CD14-positive monocyte (primary cell): ENCODE data around the gene ZNF277. TPM values are rescaled to one million over a fixed set of nuclear protein-coding genes. Genes with fewer than 3 reads are reported as not detected.

ENCODE experiments used
- DNase-seq, 3 donors: peaks; one replicate each; pipeline ENCODE4 v3.0.0-alpha.2; 2011 to 2022
- H2AFZ ChIP-seq: 2 replicates; pipeline ENCODE4 v1.6.0; 2012; ENCODE audit warnings: mild to moderate bottlenecking, low read depth, low read length, inconsistent platforms; ENCODE audit not compliant: insufficient read depth, poor library complexity, severe bottlenecking
- H3K27ac ChIP-seq, 2 donors: 1 replicate in 1 of 2; 2 replicates in 1 of 2; pipeline ENCODE4 v1.5.1; 2012 to 2013; ENCODE audit warnings: low read length in 2 of 2, control low read depth in 1 of 2, inconsistent platforms in 1 of 2, low read depth in 1 of 2, mild to moderate bottlenecking in 1 of 2
- H3K27me3 ChIP-seq, 2 donors: one replicate each; pipeline versions ENCODE4 v1.6.0 to v1.6.1; 2011 to 2013; ENCODE audit warnings: low read length in 2 of 2; ENCODE audit not compliant: control insufficient read depth in 2 of 2, insufficient read depth in 2 of 2
- H3K36me3 ChIP-seq, 2 donors: replicated peaks in 1 of 2; 1 replicate in 1 of 2; 2 replicates in 1 of 2; pipeline versions ENCODE4 v1.5.1 to v1.6.1; 2012 to 2013; ENCODE audit warnings: low read length in 2 of 2, control low read depth in 1 of 2, inconsistent platforms in 1 of 2, mild to moderate bottlenecking in 1 of 2; ENCODE audit not compliant: insufficient read depth in 2 of 2, control insufficient read depth in 1 of 2
- H3K4me1 ChIP-seq, 2 donors: 1 replicate in 1 of 2; 2 replicates in 1 of 2; pipeline versions ENCODE4 v1.5.1 to v1.6.1; 2012 to 2013; ENCODE audit warnings: low read length in 2 of 2, control low read depth in 1 of 2, inconsistent platforms in 1 of 2, mild to moderate bottlenecking in 1 of 2, moderate library complexity in 1 of 2; ENCODE audit not compliant: insufficient read depth in 2 of 2, control insufficient read depth in 1 of 2
- H3K4me2 ChIP-seq: replicated peaks from 2 replicates; pipeline ENCODE3; 2012; ENCODE audit warnings: low read length, moderate library complexity, mild to moderate bottlenecking; ENCODE audit not compliant: poor library complexity, severe bottlenecking; ENCODE audit errors: extremely low read depth
- H3K4me3 ChIP-seq, 3 experiments: fragments of 200-600 bp in 1 of 3; sonication (generic) in 1 of 3; replicated peaks in 1 of 3; 1 replicate in 2 of 3; 2 replicates in 1 of 3; pipeline ENCODE4 v1.5.1; 2011 to 2013; ENCODE audit warnings: low read length in 3 of 3, mild to moderate bottlenecking in 3 of 3, control low read depth in 2 of 3, low read depth in 2 of 3, inconsistent platforms in 1 of 3, moderate library complexity in 1 of 3
- H3K79me2 ChIP-seq: 2 replicates; pipeline ENCODE4 v1.6.0; 2012; ENCODE audit warnings: mild to moderate bottlenecking, control low read depth, inconsistent platforms, low read length, moderate library complexity; ENCODE audit not compliant: insufficient read depth
- H3K9ac ChIP-seq: 2 replicates; pipeline ENCODE4 v1.6.0; 2017; ENCODE audit warnings: low read length, mild to moderate bottlenecking; ENCODE audit not compliant: insufficient read depth, poor library complexity, severe bottlenecking
- H3K9me3 ChIP-seq, 2 donors: replicated peaks in 1 of 2; 1 replicate in 1 of 2; 2 replicates in 1 of 2; pipeline versions ENCODE4 v1.5.1 to v1.6.1; 2012 to 2013; ENCODE audit warnings: low read length in 2 of 2, control low read depth in 1 of 2; ENCODE audit not compliant: control insufficient read depth in 1 of 2, insufficient read depth in 1 of 2
- H4K20me1 ChIP-seq: 2 replicates; pipeline ENCODE4 v1.6.0; 2012; ENCODE audit warnings: mild to moderate bottlenecking, low read length, control low read depth, moderate library complexity; ENCODE audit not compliant: insufficient read depth
- H3K27ac Mint-ChIP-seq, 7 donors: one replicate each; pipeline ENCODE4 v1.8.0; 2020; ENCODE audit warnings: mild to moderate bottlenecking in 7 of 7, mixed read lengths in 7 of 7, moderate library complexity in 6 of 7, inconsistent platforms in 2 of 7
- H3K27me3 Mint-ChIP-seq, 3 donors: one replicate each; pipeline ENCODE4 v1.8.0; 2021 to 2022; ENCODE audit warnings: low read depth in 3 of 3, mild to moderate bottlenecking in 3 of 3, mixed read lengths in 3 of 3, moderate library complexity in 3 of 3, inconsistent platforms in 1 of 3
- H3K36me3 Mint-ChIP-seq, 2 donors: one replicate each; pipeline ENCODE4 v1.8.0; 2020; ENCODE audit warnings: mixed read lengths in 2 of 2, inconsistent platforms in 1 of 2, mild to moderate bottlenecking in 1 of 2
- H3K4me1 Mint-ChIP-seq: one replicate; pipeline ENCODE4 v1.8.0; 2020; ENCODE audit warnings: mild to moderate bottlenecking, mixed read lengths
- H3K4me3 Mint-ChIP-seq, 2 donors: one replicate each; pipeline ENCODE4 v1.8.0; 2020; ENCODE audit warnings: mild to moderate bottlenecking in 2 of 2, mixed read lengths in 2 of 2, moderate library complexity in 1 of 2
- H3K9me3 Mint-ChIP-seq, 7 donors: one replicate each; pipeline ENCODE4 v1.8.0; 2020 to 2022; ENCODE audit warnings: mixed read lengths in 7 of 7, mild to moderate bottlenecking in 6 of 7, moderate library complexity in 6 of 7, inconsistent platforms in 2 of 7
- CTCF ChIP-seq: fragments of 200-600 bp; IDR thresholded peaks from one replicate; pipeline ENCODE4 v1.8.0; 2022; ENCODE audit warnings: antibody characterized with exemption, mild to moderate bottlenecking
- WGBS: methylation state at CpG from one replicate; pipeline ENCODE4 v1.1.5; 2013; ENCODE audit warnings: missing lambda C conversion rate; ENCODE audit not compliant: insufficient coverage; 5-methylcytosine and 5-hydroxymethylcytosine counted together
- intact Hi-C, 2 donors: fragments of 100-400 bp; cut with micrococcal nuclease; formaldehyde crosslinking; loops; one replicate each; pipeline versions ENCODE4 v1.15.0 to v1.15.1; 2023
- polyA plus RNA-seq, 3 donors: library from polyadenylated mRNA; depleted of rRNA in 1 of 3; unstranded in 2 of 3; stranded (reverse) in 1 of 3; fragments of 300-500 nt in 2 of 3; fragments of >200 nt in 1 of 3; fragmentation: Illumina TruSeq in 2 of 3; gene quantifications; 1 replicate in 2 of 3; 2 replicates in 1 of 3; pipeline ENCODE4 v1.2.3, GENCODE V29; 2012 to 2021

The ZNF277 gene
- polyA plus RNA-seq, 3 donors, result 17.5 to 20.7 (median 20.0) TPM

DNA sequence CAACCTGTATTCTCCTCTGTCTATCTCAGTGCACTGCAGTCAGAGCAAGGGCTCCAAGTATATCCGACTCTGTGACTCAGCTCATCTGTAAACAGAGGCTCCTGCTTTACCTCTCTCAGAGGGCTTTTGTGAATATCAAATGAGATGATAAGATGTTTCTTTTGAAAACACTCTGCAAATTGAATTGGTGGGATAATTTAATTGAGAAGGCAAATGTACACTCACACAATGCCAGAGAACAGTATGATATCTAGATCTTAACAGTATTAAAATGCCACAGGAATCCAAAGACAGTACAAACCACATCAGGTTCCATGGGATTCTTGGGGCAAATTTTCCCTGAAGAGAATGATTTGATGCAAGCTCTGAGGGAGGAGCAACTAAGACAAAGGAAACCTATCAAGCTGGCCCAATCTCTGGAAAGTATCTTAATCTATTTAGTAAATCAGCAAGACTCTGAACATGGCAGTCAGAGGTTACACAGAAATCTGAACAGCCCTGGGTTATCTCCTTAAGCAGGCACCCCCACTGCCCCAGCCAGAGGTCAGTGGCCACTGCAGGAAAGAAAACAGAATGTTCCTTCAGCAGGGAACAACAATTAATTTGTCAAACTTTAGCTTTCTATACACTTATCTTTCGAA lies 46.2 kb upstream of the ZNF277 start:
- no peak for TF ChIP-seq CTCF
- Mint-ChIP-seq H3K27ac (no peak overlapping the region), H3K36me3 (peaks cover 0 to 1% of the 10 kb centered on the region in 2 donors), H3K4me3 (no peak overlapping the region), H3K27me3 (peaks cover 0 to 3% (median 2%) of the 10 kb centered on the region in 3 donors), H3K4me1 (peaks cover 10% of the 10 kb centered on the region), H3K9me3 (no peaks in the 10 kb centered on the region)
- Histone ChIP-seq H3K27me3 (peaks cover 0 to 2% of the 10 kb centered on the region in 2 donors), H4K20me1 (no peaks in the 10 kb centered on the region), H3K79me2 (no peaks in the 10 kb centered on the region), H2AFZ (no peak overlapping the region), H3K9me3 (no peaks in the 10 kb centered on the region), H3K4me2 (no peak overlapping the region), H3K4me1 (peaks cover 6 to 8% of the 10 kb centered on the region in 2 donors), H3K4me3 (no peak overlapping the region), H3K36me3 (no peaks in the 10 kb centered on the region), H3K27ac (no peak overlapping the region), H3K9ac (no peak overlapping the region)
- DNase-seq, result no peak
- WGBS, result 83% methylated on average over 1 of the region's 2 CpGs
- intact Hi-C loops, result no loop called here

DNA sequence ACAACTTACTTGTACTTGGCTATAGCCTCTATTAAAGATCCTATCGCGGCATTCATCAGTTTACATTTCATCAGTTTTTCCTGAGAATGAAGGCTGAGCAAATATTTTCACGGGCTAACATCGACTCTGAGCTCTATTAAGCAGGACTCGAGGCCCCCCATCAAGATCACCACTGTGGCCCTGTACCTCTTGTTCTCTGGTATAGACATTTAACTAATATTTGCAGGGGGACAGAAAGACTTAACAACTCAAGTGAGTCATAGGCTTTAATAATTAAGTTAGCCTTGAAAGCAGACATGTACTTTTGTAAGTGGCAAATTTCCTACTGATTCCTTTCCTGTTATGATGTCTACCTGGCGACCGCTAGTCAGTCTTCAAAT lies 45.7 kb upstream of the ZNF277 start:
- no peak overlapping the region for H3K27ac ChIP-seq
- Mint-ChIP-seq H3K27me3 (peaks cover 0 to 3% (median 2%) of the 10 kb centered on the region in 3 donors), H3K27ac (no peak overlapping the region), H3K36me3 (peaks cover 0 to 1% of the 10 kb centered on the region in 2 donors), H3K4me3 (no peak overlapping the region), H3K9me3 (no peaks in the 10 kb centered on the region), H3K4me1 (peaks cover 10% of the 10 kb centered on the region)
- 100% methylated on average over 2 of the region's 7 CpGs for WGBS
- intact Hi-C loops, result no loop called here
- H3K9me3 ChIP-seq, result no peaks in the 10 kb centered on the region
- no peaks in the 10 kb centered on the region for H3K36me3 ChIP-seq
- H3K27me3 ChIP-seq, result peaks cover 0 to 2% of the 10 kb centered on the region in 2 donors
- no peak for DNase-seq
- no peaks in the 10 kb centered on the region for H4K20me1 ChIP-seq
- no peak for TF ChIP-seq CTCF
- no peak overlapping the region for H3K4me3 ChIP-seq
- H3K9ac ChIP-seq, result no peak overlapping the region
- H3K79me2 ChIP-seq, result no peaks in the 10 kb centered on the region
- no peak overlapping the region for H2AFZ ChIP-seq
- H3K4me2 ChIP-seq, result no peak overlapping the region
- peaks cover 6 to 8% of the 10 kb centered on the region in 2 donors for H3K4me1 ChIP-seq
